Measurements from ENCODE around the gene TSPAN19.

Gene TSPAN19

DNA sequence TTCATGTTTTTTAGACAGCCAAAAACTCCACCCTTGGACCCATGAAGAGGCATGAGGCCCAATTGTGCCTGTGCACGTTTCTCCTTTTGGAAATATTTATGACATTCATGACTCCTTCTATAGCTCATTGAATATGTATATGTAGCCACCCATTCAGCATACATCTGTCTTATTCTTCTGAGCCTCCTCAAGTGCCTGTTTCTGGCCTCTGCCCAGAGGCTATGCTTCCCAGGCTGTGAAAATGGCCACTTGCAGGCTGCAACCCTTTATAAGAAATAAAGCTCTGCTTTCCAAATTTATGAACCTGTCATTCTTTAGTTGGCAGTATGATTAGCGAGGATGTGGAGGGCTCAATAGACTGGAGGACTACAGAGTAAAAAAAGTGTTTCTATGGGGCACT lies 35.3 kb downstream of the TSPAN19 start:
- no peak for DNase-seq

DNA sequence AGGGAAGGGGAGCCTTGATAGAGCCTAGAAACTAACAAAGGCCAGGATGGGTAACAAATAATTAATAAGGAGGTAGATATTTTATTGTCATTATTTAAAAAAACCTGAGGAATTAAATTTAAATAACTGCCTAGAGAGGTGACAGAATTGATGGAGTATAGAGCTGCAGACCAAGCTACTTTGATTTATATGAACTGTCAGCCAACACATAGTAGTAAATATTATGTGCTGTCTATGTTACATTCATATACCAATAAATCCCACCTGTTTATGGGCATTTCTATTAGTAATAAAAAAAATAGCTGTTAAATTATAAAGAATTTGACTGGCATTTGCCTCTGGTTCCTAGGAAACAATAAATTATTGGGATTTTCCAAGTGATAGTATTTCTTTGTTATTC lies 37.7 kb downstream of the TSPAN19 start:
- no peak for DNase-seq

DNA sequence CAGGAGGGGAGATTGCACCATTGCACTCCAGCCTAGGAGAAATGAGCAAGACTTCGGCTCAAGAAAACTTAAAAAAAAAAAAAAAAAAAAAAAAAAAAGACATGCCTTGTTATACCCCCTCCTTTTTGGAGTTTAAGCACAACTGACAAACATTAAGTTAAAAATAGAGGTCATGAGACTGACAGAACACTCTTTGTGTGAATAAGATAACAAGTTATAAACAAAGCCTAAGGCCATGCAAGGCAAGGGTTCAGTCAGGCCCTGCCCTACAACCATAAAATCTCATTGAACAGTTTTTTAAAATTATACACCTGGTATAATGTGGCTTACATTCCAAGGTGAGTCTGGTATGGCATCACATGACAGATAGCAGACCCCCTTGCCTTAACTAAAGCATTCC lies 39.3 kb downstream of the TSPAN19 start:
- no peak for DNase-seq

DNA sequence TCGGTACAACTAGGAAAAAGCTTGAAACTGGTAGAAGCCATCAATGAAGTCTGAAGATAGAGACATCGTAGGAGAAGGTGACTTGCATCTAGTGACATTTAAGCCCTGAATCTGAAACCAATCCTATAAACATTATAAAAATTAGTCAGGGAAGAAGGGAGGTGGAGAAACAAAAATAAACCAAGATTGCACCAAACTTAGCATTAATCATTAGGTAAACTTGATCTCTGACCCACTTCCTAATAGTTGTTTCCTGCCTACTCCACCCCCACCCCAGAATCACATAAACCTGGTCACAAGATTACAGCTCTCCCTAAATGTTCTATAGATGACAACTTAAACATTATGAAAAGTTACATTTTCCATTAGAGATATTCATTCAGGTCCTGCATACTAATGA lies 40.4 kb downstream of the TSPAN19 start:
- DNase-seq, result no peak

DNA sequence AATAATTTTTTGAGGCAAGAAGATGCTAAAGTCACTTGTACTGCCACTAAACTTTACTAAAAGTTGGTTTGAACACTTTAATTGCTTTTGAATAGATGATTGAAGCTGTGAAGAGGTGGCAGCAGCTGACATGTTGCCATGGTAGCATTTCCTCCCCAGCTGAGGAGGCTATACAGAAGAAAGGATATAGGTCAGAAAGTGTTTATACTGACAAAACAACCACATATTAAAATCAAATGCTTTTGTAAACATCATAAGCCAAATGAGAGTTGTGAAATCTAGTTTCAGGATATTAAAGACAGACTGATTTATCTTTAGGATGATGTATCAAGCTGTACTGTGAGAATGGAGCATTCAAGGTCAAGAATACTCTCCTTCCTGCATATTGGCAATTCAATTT lies 41.7 kb downstream of the TSPAN19 start:
- no peak for DNase-seq

DNA sequence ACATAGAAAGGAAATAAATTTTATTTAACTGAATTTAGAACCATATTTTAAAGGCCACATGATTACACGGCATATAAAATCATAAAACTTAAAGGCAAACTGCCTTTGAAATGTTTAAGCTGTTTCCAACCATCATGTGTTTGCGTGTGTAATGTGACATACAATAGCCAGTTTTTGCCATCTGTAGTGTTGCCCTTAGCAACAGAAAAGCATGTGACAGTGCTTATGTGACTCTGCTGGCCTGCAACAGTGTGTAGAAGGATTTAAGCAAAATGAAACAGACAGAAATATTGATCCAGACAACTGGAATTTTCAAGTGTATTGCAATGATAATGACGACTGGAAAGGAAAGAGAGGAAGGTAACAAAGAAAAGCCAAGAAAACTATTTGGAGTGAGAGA lies 49.5 kb downstream of the TSPAN19 start:
- DNase-seq, result no peak

DNA sequence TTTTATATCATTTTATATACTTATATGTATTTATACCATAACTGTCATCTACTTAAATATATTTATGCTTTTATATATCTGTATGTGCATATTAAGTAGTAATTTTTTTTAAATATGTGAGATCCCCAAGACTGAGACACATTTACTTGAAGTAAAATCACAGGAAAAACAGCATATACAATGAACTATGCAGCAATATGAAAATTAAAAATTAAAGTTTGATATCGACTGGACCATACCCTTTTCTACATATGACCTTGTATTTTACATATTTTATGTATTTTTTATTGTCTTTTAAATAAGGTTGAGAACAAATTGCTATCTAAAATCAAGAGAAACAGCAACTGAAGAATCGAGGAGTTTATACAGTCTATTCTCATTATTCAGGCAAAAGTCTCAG lies 50.0 kb downstream of the TSPAN19 start:
- DNase-seq, result no peak

DNA sequence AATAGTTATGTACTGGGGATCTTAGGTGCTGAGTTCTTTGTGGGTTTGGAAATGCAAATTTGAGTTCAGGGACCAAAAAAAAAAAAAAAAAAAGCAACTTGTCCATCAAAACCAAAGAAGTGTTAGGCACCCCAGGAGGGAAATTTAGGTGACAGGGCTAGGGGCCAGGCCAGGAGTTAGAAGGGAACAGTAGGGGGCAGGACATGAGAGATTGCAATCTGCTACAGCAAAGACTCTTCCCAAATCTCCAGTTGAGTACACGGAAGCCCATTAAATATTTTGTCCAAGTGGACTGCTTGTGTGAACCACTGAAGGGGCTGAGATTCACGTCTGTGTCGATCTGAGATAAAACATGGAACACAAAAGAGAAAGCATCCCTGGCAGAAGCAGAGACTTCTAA lies 52.8 kb downstream of the TSPAN19 start:
- DNase-seq, result no peak

DNA sequence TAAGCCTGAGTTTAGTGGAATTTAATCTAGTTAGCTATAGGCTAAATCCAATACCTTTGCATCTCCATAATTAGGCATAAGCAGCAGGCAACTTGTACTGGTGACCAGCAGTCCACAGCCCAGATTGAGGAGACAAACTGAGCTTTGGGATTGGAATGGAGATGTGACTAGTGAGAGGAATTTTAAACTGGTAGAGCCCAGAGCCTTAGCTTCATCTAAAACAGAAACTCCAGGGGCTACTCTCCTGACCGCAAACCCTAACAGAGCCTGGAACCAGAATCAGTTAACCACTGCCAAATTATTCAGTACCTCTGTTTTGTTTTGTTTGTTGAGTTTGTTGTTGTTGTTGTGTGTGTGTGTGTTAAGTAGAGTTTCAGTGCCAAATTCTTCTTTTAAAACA lies 53.2 kb downstream of the TSPAN19 start:
- no peak for DNase-seq

DNA sequence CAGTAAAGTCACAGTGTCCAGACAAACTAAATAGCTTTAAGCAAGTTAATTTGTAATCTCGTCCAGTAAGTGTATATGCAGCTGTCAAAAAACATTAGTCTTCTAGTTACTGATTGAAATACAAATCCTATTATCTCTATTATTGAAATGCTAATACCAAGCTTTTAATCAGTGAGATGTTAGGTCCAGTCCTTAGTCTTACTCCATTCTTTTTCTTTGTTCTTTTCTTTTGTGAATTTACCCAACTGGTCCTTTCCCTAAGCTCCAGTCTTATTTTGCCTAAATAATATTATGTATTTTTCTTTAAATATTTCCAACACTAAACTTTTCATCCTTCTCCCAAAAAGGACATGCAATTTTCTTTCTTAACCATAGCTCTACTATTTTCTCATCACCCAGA lies 57.2 kb downstream of the TSPAN19 start:
- no peak for DNase-seq

DNA sequence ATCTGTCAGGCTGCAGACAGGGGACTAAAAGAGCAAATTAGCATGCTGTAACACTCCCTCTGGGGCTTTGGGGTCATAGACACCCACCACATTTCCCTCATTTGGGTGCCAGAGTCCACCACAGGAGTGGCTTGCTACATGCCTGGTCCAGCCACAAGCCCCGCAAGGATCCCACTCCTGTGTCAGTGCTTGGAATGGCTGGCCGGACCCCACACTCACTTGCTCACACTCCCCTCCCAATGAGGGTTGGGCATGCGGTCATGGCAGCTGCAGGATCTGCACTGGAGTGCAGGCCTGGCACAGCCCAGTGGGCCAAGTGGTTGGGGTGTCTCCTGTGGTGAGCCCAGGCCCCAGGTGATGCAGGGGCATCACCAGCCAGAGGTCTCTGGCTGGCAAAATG lies 59.9 kb downstream of the TSPAN19 start:
- DNase-seq, result no peak

DNA sequence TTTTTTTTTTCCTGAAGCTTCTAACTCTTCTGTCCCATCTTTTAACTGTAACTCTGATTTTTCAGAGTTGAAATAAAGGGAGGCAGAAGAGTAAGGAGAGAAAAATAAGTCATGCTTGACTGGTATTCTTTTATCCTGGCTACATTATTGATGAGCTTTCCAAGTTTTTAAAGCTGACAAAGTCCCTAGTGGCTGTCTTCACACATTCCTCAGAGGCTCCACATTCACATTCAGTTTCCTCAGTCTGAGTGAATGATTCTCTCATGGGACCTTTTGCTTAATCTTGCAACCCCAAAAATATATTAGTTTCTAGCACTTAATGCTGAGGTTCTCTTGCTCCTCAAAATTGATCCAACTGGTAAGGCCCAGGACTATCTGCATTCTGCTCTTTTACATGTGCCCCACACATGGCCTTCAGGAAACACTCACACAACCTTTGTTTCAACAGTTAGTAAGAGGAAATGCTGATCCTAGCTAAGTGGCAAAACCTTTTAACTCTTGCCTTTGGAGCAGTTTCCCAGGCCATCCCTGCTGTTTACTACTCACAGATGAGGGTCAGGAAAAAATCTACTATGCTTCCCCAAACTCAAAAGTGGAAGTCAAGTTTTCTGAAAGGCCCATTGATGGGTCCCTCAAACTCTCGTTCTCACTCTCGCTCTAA lies 61.8 kb downstream of the TSPAN19 start:
- DNase-seq, result no peak

DNA sequence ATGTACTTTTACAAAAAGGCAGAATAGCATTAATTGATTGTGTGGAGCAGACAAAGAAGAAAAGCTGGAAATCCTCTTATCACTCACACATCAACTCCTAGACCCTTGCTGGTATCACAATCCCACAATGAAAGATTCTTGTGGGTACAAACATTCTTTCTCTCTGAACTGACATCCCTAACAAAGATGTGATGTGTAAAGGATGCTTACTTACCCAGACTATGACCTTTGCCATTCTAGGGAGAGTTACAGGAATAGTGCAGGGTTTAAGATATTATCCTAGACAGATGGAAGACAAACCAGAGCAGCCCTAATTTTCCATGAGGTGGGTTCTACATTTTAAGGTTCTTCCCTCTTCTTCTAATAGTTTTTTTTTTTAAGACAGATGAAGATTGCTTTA lies 63.1 kb downstream of the TSPAN19 start:
- no peak for DNase-seq

DNA sequence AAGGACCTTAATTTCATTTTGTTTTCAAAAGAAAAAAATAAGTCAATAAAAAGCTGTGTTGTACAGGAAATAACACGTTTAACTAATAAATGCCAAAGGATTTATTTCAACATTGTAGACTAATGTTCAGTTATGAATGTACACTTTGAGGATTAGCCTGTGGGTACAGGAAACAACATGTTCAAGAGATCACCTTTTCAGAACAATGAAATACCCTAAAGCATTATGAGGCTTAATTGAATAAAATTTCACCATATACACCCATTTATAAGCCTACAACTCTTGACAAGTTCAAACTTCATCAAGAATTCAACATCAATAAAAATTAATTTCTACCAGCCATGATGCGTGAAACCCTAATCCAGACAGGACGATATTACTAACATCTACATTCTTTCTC lies 66.9 kb downstream of the TSPAN19 start:
- DNase-seq, result no peak
